NCI-H1417 treated with DMSO at 0.1 percent for 48 hours (cell line): ENCODE data around the gene TRERF1.
"Not testable (repeated sequence)": the region's sequence is repeated elsewhere in the genome, so short reads cannot be mapped to it uniquely, and the experiment has no call there.

ENCODE experiments used
- DNase-seq: peaks from one replicate; lab custom pipeline; 2025; lab: John Stamatoyannopoulos, UW

The TRERF1 gene

GRCh38 chr6:42451333-42452170 lies at the start of gene TRERF1:
TRERF1 (minus strand) TSS chr6:42451926; CDS start chr6:42269590, 182,336 bp downstream.
- DNase-seq = peak; percentile 70

- DNase-seq = no peak
These were observed 46.9 kb upstream of the TRERF1 start for GRCh38 chr6:42498473-42499128.

- DNase-seq = no peak
These were observed 42.3 kb upstream of the TRERF1 start for GRCh38 chr6:42493914-42494539.

GRCh38 chr6:42488129-42488528 lies 36.4 kb upstream of the TRERF1 start:
- no peak for DNase-seq

- DNase-seq = no peak
These were observed 32.5 kb upstream of the TRERF1 start for GRCh38 chr6:42484261-42484660.

- DNase-seq = no peak
These were observed 30.4 kb upstream of the TRERF1 start for GRCh38 chr6:42482174-42482573.

GRCh38 chr6:42471714-42472113 lies 20.0 kb upstream of the TRERF1 start:
- DNase-seq = no peak

- DNase-seq = no peak
These were observed 19.4 kb upstream of the TRERF1 start for GRCh38 chr6:42471142-42471541.

- no peak for DNase-seq
These were observed 16.5 kb upstream of the TRERF1 start for GRCh38 chr6:42468273-42468672.

- DNase-seq = no peak
These were observed 15.9 kb upstream of the TRERF1 start for GRCh38 chr6:42467651-42468050.

GRCh38 chr6:42466470-42466869 lies 14.7 kb upstream of the TRERF1 start:
- DNase-seq = not testable (repeated sequence)

GRCh38 chr6:42462474-42462972 lies 10.8 kb upstream of the TRERF1 start:
- no peak for DNase-seq

- DNase-seq = no peak
These were observed 9.2 kb upstream of the TRERF1 start for GRCh38 chr6:42460883-42461282.

GRCh38 chr6:42459888-42460287 lies 8.2 kb upstream of the TRERF1 start:
- DNase-seq = no peak

GRCh38 chr6:42454428-42454791 lies 2.7 kb upstream of the TRERF1 start:
- no peak for DNase-seq

GRCh38 chr6:42453654-42454427 lies 2.1 kb upstream of the TRERF1 start:
- no peak for DNase-seq

GRCh38 chr6:42453031-42453653 lies 1.4 kb upstream of the TRERF1 start:
- peak; percentile 53 for DNase-seq

- peak; percentile 70 for DNase-seq
These were observed 675 bp upstream of the TRERF1 start for GRCh38 chr6:42452171-42453030.

- DNase-seq = no peak
These were observed 1.0 kb downstream of the TRERF1 start for GRCh38 chr6:42450477-42451332.
